GM12878 (cell line): Measurements from ENCODE around the gene ADGRL3.

ENCODE experiments used
- CTCF ChIP-seq, 3 experiments: IDR thresholded peaks in 2 of 3; conservative IDR thresholded peaks in 1 of 3; 2 replicates each; pipeline ENCODE4 v1.5.1; 2011; ENCODE audit warnings: low read depth in 3 of 3, low read length in 3 of 3, mild to moderate bottlenecking in 3 of 3, control low read depth in 2 of 3, moderate library complexity in 2 of 3, inconsistent platforms in 1 of 3, mixed read lengths in 1 of 3; ENCODE audit not compliant: control insufficient read depth in 2 of 3, insufficient read depth in 1 of 3; ENCODE audit errors: extremely low read depth in 1 of 3
- NRF1 ChIP-seq: conservative IDR thresholded peaks from 2 replicates; pipeline ENCODE4 v1.6.1; 2011; ENCODE audit warnings: mild to moderate bottlenecking, low read depth, low read length, improper control_type of control experiment

DNA sequence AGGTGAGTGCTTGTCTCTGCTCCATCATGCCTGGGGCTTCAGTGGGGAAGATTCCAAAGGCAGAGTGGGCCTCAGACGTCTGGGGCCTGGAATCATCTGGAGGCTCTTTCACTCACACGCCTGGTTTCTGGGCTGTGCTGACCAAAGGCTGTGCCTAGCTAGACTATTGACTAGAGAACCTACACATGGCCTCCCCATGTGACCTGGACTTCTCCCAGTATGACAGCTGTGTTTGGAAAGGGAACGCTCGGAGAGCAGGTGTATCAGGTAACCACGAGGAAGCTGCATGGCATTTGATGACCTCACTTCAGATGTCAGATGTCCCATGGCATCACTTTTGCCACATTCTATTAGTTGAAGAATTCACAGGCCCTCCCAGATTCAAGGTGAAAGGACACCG, 51.0 kb downstream of the ADGRL3 start:
- TF ChIP-seq CTCF (IDR thresholded peaks at IDR 0.05 in 2 of 3, conservative IDR thresholded peaks at IDR 0.05 in 1 of 3; ENCODE audit: control insufficient read depth in 2 of 3, extremely low read depth in 1 of 3, insufficient read depth in 1 of 3, low read depth in 3 of 3, low read length in 3 of 3) (no peak), NRF1 (no peak)
